GM12878 (cell line): Measurements from ENCODE around the gene MEAK7. TPM values are rescaled to one million over a fixed set of nuclear protein-coding genes. Genes with fewer than 3 reads are reported as not detected.

Experiments used
- ATAC-seq: fragments of 200-7000 bp; cut with Tn5 transposase; 3 replicates; pipeline ENCODE4 v1.9.1; 2020; ENCODE audit warnings: mild to moderate bottlenecking, moderate library complexity
- BruUV-seq: library from RNA; stranded (reverse); fragments of 400-500 nt; replicated peaks from 2 replicates; lab custom pipeline; 2021; lab: Mats Ljungman, UMichigan
- CTCF ChIA-PET: fragments of 300-600 bp; sonication (Branson Sonifier 250); formaldehyde crosslinking; extraction: SDS; loops from one replicate; lab custom pipeline; 2021; ENCODE audit warnings: inconsistent platforms; lab: Yijun Ruan, JAX
- POLR2A ChIA-PET: fragments of 350-600 bp; formaldehyde crosslinking; extraction: SDS; loops from one replicate; lab custom pipeline; 2021; ENCODE audit warnings: inconsistent platforms; lab: Charles Lee
- RAD21 ChIA-PET: fragments of 300-600 bp; sonication (Branson Sonifier 250); formaldehyde crosslinking; loops from one replicate; lab custom pipeline; 2023; ENCODE audit warnings: antibody characterized with exemption; ENCODE audit not compliant: unreplicated experiment; lab: Charles Lee
- SMC1A ChIA-PET: fragments of 300-600 bp; sonication (Branson Sonifier 250); formaldehyde crosslinking; loops from one replicate; lab custom pipeline; 2023; ENCODE audit not compliant: unreplicated experiment, uncharacterized antibody; lab: Charles Lee
- DNase-seq: peaks from one replicate; pipeline ENCODE4 v3.0.0-alpha.2; 2011; ENCODE audit warnings: low read depth, low spot score
- FAIRE-seq: peaks from 3 replicates; lab custom pipeline; 2011; peaks lifted over from hg19 to GRCh38; lab: Jason Lieb, UNC
- H2AFZ ChIP-seq: 2 replicates; pipeline ENCODE4 v1.6.0; 2011; ENCODE audit warnings: low read depth, low read length, control low read depth; ENCODE audit not compliant: control insufficient read depth
- H3K27ac ChIP-seq: 2 replicates; pipeline ENCODE4 v1.5.1; 2011; ENCODE audit warnings: control low read depth; ENCODE audit not compliant: control insufficient read depth, insufficient read depth
- H3K27me3 ChIP-seq, 2 experiments: replicated peaks in 1 of 2; 2 replicates each; pipeline versions ENCODE4 v1.6.0 to v1.6.1; 2011; ENCODE audit warnings: low read length in 1 of 2; ENCODE audit not compliant: control insufficient read depth in 2 of 2, insufficient read depth in 2 of 2
- H3K36me3 ChIP-seq, 2 experiments: 2 replicates each; pipeline ENCODE4 v1.5.1; 2011; ENCODE audit warnings: low read length in 1 of 2; ENCODE audit not compliant: control insufficient read depth in 2 of 2, insufficient read depth in 2 of 2
- H3K4me1 ChIP-seq: 2 replicates; pipeline ENCODE4 v1.6.1; 2011; ENCODE audit warnings: mild to moderate bottlenecking, low read length, moderate library complexity, mixed read lengths; ENCODE audit not compliant: control insufficient read depth, insufficient read depth
- H3K4me2 ChIP-seq: 2 replicates; pipeline ENCODE4 v1.6.0; 2011; ENCODE audit warnings: control low read depth; ENCODE audit not compliant: control insufficient read depth, insufficient read depth
- H3K4me3 ChIP-seq: fragments of 200-600 bp; sonication (generic); 2 replicates; pipeline ENCODE4 v1.5.1; 2016
- H3K79me2 ChIP-seq: 2 replicates; pipeline ENCODE4 v1.6.0; 2011; ENCODE audit warnings: low read length; ENCODE audit not compliant: control insufficient read depth, insufficient read depth
- H3K9ac ChIP-seq: 2 replicates; pipeline ENCODE4 v1.8.0; 2011; ENCODE audit warnings: low read length, control low read depth, mixed read lengths; ENCODE audit not compliant: control insufficient read depth, insufficient read depth
- H3K9me3 ChIP-seq: replicated peaks from 3 replicates; pipeline ENCODE4 v1.5.1; 2011; ENCODE audit warnings: mild to moderate bottlenecking, low read length; ENCODE audit not compliant: control insufficient read depth, insufficient read depth
- H4K20me1 ChIP-seq: 2 replicates; pipeline ENCODE4 v1.6.0; 2011; ENCODE audit not compliant: control insufficient read depth, insufficient read depth
- BCL11A ChIP-seq: IDR thresholded peaks from 2 replicates; pipeline ENCODE4 v1.6.1; 2011; ENCODE audit warnings: low read depth, low read length
- EP300 ChIP-seq, 2 experiments: fragments of 150-350 bp in 1 of 2; IDR thresholded peaks; 2 replicates each; pipeline ENCODE4 v1.6.1; 2011 to 2012; ENCODE audit warnings: low read depth in 2 of 2, low read length in 2 of 2, borderline replicate concordance in 1 of 2, improper control_type of control experiment in 1 of 2, inconsistent platforms in 1 of 2; ENCODE audit not compliant: control insufficient read depth in 1 of 2
- ETV6 ChIP-seq, 2 experiments: fragments of 450-650 bp in 1 of 2; IDR thresholded peaks in 1 of 2; conservative IDR thresholded peaks in 1 of 2; 2 replicates each; pipeline ENCODE4 v1.6.1; 2014; ENCODE audit warnings: antibody characterized with exemption in 1 of 2, borderline replicate concordance in 1 of 2, low read depth in 1 of 2, mild to moderate bottlenecking in 1 of 2, moderate library complexity in 1 of 2
- HDAC2 ChIP-seq: fragments of 200-600 bp; sonication (generic); IDR thresholded peaks from 2 replicates; pipeline ENCODE4 v1.6.1; 2017
- HSF1 ChIP-seq: fragments of 150-350 bp; IDR thresholded peaks from 2 replicates; pipeline ENCODE4 v1.6.1; 2014; ENCODE audit warnings: mild to moderate bottlenecking, low read depth, low read length
- JUNB ChIP-seq: IDR thresholded peaks from 2 replicates; pipeline ENCODE4 v1.6.1; 2016; ENCODE audit warnings: antibody characterized with exemption, mild to moderate bottlenecking
- MEF2A ChIP-seq: IDR thresholded peaks from 2 replicates; pipeline ENCODE4 v1.6.1; 2011; ENCODE audit warnings: low read depth, mild to moderate bottlenecking, low read length, moderate library complexity; ENCODE audit not compliant: insufficient read depth
- STAT1 ChIP-seq: fragments of 450-650 bp; conservative IDR thresholded peaks from 2 replicates; pipeline ENCODE4 v1.6.1; 2014; ENCODE audit warnings: antibody characterized with exemption, mild to moderate bottlenecking
- TCF7 ChIP-seq: IDR thresholded peaks from 2 replicates; pipeline ENCODE4 v1.6.1; 2014; ENCODE audit warnings: antibody characterized with exemption, borderline replicate concordance
- WRNIP1 ChIP-seq: IDR thresholded peaks from 2 replicates; pipeline ENCODE4 v1.6.1; 2011; ENCODE audit warnings: low read depth, low read length, improper control_type of control experiment, borderline replicate concordance
- ZBED1 ChIP-seq: IDR thresholded peaks from 2 replicates; pipeline ENCODE4 v1.6.1; 2016; ENCODE audit warnings: borderline replicate concordance
- WGBS: methylation state at CpG from one replicate; pipeline ENCODE4 v1.1.6; 2016; ENCODE audit warnings: low lambda C conversion rate; ENCODE audit not compliant: insufficient replicate concordance, insufficient coverage; ENCODE audit errors: missing lambda C conversion rate; 5-methylcytosine and 5-hydroxymethylcytosine counted together
- in situ Hi-C: fragments of 300-500 bp; cut with MboI; formaldehyde crosslinking; loops from 9 replicates; pipeline ENCODE4 v1.14.3; 2018; ENCODE audit warnings: mixed read lengths
- intact Hi-C: fragments of 100-400 bp; cut with micrococcal nuclease; formaldehyde crosslinking; loops from one replicate; pipeline ENCODE4 v1.14.2; 2022; ENCODE audit not compliant: unreplicated experiment
- polyA plus RNA-seq, 11 experiments: library from polyadenylated mRNA; depleted of rRNA in 4 of 11; unstranded in 6 of 11; stranded (reverse) in 5 of 11; fragments of >200 nt; fragmentation: Nextera tagmentation in 4 of 11; fragmentation: Illumina TruSeq in 1 of 11; extraction: Ambion mirVana in 4 of 11; extraction: Trizol in 1 of 11; gene quantifications; 1 replicate in 1 of 11; 2 replicates in 10 of 11; pipeline versions ENCODE4 v1.2.1 to v1.2.3, GENCODE V29; 2011 to 2016; ENCODE audit warnings: inconsistent platforms in 2 of 11, missing spikeins in 2 of 11, low read depth in 1 of 11
- total RNA-seq, 4 experiments: library from RNA; depleted of rRNA in 3 of 4; stranded (reverse); fragments of >200 nt in 3 of 4; fragmentation: Illumina TruSeq in 1 of 4; extraction: Trizol in 1 of 4; gene quantifications; 2 replicates each; pipeline versions ENCODE4 v1.2.1 to v1.2.3, GENCODE V29; 2013 to 2021
- TF ChIP-seq, protein P1 (sequence below): IDR thresholded peaks from 2 replicates; pipeline ENCODE4 v1.6.1; 2011; ENCODE audit warnings: borderline replicate concordance, low read depth, mild to moderate bottlenecking, moderate library complexity, low read length; ENCODE audit not compliant: insufficient read depth, poor library complexity, severe bottlenecking
- TF ChIP-seq, protein P2 (sequence below): fragments of 450-650 bp; IDR thresholded peaks from 2 replicates; pipeline ENCODE4 v1.6.1; 2016; ENCODE audit warnings: mild to moderate bottlenecking, moderate library complexity, borderline replicate concordance
- TF ChIP-seq, protein P3 (sequence below): IDR thresholded peaks from 2 replicates; pipeline ENCODE4 v1.6.1; 2011; ENCODE audit warnings: low read depth, low read length, improper control_type of control experiment, borderline replicate concordance

Gene MEAK7
- total and polyA plus RNA-seq, 10 of the 15 experiments (the other 5 are each of a cell fraction or from before 2014, with no cell fraction given): 1.4 to 11.9 (median 6.4) TPM

DNA sequence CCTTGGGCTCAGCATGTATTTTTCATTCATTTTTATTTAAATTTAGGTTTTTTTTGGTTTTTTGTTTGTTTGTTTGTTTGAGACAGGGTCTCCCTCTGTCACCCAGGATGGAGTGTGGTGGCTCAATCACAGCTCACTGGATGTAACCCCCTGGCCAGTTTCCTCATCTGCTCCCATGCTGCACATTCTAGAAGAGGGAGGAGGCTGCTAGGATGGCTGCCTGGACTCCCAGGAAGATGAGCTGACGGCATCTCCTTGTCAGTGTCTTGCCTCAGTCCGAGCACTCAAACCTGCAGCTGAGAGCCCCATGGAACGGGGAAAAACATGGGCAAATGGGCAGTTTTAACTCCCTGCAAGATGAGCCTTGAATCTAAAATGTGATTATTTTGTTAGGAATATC lies 7.5 kb downstream of the MEAK7 start:
- FAIRE-seq (no peak), ATAC-seq (no peak), DNase-seq (no peak)
- ChIA-PET POLR2A (no interaction called here), RAD21 (no interaction called here), CTCF (interaction anchor here (1.1 kb wide), 1 partner anchor 9 kb away, joined by 4 read pairs; no protein-coding TSS in a partner anchor), SMC1A (interaction anchor here (0.7 to 1.9 kb wide), 2 partner anchors 104 to 257 kb away, joined by 3 to 4 read pairs; no protein-coding TSS in a partner anchor)
- WGBS: 82% methylated on average over 3 of the region's 3 CpGs
- no peaks in the 10 kb centered on the region for H3K79me2 ChIP-seq
- no peaks in the 10 kb centered on the region for H3K27me3 ChIP-seq
- in situ Hi-C loops: no loop called here
- no peak overlapping the region for H3K9ac ChIP-seq
- no peaks in the 10 kb centered on the region; the same call in 2 of the 3 replicates for H3K9me3 ChIP-seq
- no peaks in the 10 kb centered on the region for H4K20me1 ChIP-seq
- no peak overlapping the region for H3K4me3 ChIP-seq
- BruUV-seq: no TSS peak
- no peak overlapping the region for H2AFZ ChIP-seq
- no peaks in the 10 kb centered on the region for H3K4me1 ChIP-seq
- H3K36me3 ChIP-seq: 0 out of 4 replicates have a peak, but pooled peaks cover 0 to 2% of the 10 kb centered on the region in 2 experiments
- H3K4me2 ChIP-seq: no peak overlapping the region
- no peak overlapping the region for H3K27ac ChIP-seq
- intact Hi-C loops: no loop called here
- TF ChIP-seq, protein P1, sequence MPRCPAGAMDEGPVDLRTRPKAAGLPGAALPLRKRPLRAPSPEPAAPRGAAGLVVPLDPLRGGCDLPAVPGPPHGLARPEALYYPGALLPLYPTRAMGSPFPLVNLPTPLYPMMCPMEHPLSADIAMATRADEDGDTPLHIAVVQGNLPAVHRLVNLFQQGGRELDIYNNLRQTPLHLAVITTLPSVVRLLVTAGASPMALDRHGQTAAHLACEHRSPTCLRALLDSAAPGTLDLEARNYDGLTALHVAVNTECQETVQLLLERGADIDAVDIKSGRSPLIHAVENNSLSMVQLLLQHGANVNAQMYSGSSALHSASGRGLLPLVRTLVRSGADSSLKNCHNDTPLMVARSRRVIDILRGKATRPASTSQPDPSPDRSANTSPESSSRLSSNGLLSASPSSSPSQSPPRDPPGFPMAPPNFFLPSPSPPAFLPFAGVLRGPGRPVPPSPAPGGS: no peak
- TF ChIP-seq, protein P2, sequence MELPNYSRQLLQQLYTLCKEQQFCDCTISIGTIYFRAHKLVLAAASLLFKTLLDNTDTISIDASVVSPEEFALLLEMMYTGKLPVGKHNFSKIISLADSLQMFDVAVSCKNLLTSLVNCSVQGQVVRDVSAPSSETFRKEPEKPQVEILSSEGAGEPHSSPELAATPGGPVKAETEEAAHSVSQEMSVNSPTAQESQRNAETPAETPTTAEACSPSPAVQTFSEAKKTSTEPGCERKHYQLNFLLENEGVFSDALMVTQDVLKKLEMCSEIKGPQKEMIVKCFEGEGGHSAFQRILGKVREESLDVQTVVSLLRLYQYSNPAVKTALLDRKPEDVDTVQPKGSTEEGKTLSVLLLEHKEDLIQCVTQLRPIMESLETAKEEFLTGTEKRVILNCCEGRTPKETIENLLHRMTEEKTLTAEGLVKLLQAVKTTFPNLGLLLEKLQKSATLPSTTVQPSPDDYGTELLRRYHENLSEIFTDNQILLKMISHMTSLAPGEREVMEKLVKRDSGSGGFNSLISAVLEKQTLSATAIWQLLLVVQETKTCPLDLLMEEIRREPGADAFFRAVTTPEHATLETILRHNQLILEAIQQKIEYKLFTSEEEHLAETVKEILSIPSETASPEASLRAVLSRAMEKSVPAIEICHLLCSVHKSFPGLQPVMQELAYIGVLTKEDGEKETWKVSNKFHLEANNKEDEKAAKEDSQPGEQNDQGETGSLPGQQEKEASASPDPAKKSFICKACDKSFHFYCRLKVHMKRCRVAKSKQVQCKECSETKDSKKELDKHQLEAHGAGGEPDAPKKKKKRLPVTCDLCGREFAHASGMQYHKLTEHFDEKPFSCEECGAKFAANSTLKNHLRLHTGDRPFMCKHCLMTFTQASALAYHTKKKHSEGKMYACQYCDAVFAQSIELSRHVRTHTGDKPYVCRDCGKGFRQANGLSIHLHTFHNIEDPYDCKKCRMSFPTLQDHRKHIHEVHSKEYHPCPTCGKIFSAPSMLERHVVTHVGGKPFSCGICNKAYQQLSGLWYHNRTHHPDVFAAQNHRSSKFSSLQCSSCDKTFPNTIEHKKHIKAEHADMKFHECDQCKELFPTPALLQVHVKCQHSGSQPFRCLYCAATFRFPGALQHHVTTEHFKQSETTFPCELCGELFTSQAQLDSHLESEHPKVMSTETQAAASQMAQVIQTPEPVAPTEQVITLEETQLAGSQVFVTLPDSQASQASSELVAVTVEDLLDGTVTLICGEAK: no peak
- TF ChIP-seq HSF1 (no peak), TCF7 (no peak), WRNIP1 (no peak), HDAC2 (no peak), STAT1 (no peak), ZBED1 (no peak), EP300 (IDR thresholded peaks at IDR 0.05; ENCODE audit: borderline replicate concordance in 1 of 2, control insufficient read depth in 1 of 2, low read depth in 2 of 2, low read length in 2 of 2) (no peak), BCL11A (no peak), ETV6 (conservative IDR thresholded peaks at IDR 0.05 in 1 of 2, IDR thresholded peaks at IDR 0.05 in 1 of 2; ENCODE audit: borderline replicate concordance in 1 of 2, low read depth in 1 of 2) (no peak), JUNB (no peak), MEF2A (no peak)
- TF ChIP-seq, protein P3, sequence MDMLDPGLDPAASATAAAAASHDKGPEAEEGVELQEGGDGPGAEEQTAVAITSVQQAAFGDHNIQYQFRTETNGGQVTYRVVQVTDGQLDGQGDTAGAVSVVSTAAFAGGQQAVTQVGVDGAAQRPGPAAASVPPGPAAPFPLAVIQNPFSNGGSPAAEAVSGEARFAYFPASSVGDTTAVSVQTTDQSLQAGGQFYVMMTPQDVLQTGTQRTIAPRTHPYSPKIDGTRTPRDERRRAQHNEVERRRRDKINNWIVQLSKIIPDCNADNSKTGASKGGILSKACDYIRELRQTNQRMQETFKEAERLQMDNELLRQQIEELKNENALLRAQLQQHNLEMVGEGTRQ: no peak
